K562 (cell line): ENCODE results near the gene EPHB1.

ENCODE experiments used
- SRSF9 ChIP-seq: fragments of 200-400 bp; formaldehyde crosslinking; IDR thresholded peaks from 2 replicates; pipeline ENCODE4 v1.6.1; 2017; ENCODE audit warnings: low read depth, low read length, borderline replicate concordance
- ZFP1 ChIP-seq: fragments of 450-650 bp; formaldehyde crosslinking; IDR thresholded peaks from 2 replicates; pipeline ENCODE4 v1.4.0; 2020; ENCODE audit warnings: mild to moderate bottlenecking, mixed read lengths
- TF ChIP-seq, protein P1 (sequence below), 3 experiments: fragments of 200-800 bp in 1 of 3; fragments of 250-450 bp in 1 of 3; fragments of 450-650 bp in 1 of 3; sonication (Bioruptor Pico) in 1 of 3; sonication (Bioruptor generic) in 1 of 3; formaldehyde crosslinking in 1 of 3; IDR thresholded peaks; 2 replicates each; pipeline versions ENCODE4 v1.6.1 to v1.8.0; 2016 to 2022; ENCODE audit warnings: mild to moderate bottlenecking in 2 of 3, missing genetic modification characterization in 2 of 3, missing compliant biosample characterization in 1 of 3, moderate library complexity in 1 of 3
- TF ChIP-seq, protein P2 (sequence below), 3 experiments: IDR thresholded peaks in 2 of 3; conservative IDR thresholded peaks in 1 of 3; 2 replicates each; pipeline ENCODE4 v1.5.1; 2011 to 2012; ENCODE audit warnings: low read length in 3 of 3, mild to moderate bottlenecking in 3 of 3, control low read depth in 2 of 3, improper control_type of control experiment in 1 of 3, inconsistent platforms in 1 of 3, low read depth in 1 of 3, mixed read lengths in 1 of 3, moderate library complexity in 1 of 3; ENCODE audit not compliant: insufficient read depth in 2 of 3

DNA sequence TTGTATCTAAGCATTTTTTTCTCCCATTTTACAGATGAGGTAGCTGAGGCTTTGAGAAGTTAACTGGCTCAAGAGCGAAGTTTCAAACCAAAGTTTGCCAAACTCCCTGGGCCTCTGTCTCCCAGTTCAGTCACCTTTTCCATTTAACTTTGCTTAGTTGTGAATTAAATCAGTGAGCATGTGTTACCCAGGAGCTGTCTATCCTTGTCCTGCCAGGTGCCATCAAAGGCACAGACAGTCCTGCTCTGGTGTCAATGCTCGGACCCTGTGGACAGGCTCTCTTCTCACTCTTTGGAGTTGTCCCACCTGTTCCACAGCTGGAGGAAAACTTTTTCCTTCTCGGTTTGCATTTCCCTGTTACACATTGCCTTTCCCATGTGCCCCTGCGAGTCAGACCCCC lies 8.6 kb downstream of the EPHB1 start:
- TF ChIP-seq, protein P1, sequence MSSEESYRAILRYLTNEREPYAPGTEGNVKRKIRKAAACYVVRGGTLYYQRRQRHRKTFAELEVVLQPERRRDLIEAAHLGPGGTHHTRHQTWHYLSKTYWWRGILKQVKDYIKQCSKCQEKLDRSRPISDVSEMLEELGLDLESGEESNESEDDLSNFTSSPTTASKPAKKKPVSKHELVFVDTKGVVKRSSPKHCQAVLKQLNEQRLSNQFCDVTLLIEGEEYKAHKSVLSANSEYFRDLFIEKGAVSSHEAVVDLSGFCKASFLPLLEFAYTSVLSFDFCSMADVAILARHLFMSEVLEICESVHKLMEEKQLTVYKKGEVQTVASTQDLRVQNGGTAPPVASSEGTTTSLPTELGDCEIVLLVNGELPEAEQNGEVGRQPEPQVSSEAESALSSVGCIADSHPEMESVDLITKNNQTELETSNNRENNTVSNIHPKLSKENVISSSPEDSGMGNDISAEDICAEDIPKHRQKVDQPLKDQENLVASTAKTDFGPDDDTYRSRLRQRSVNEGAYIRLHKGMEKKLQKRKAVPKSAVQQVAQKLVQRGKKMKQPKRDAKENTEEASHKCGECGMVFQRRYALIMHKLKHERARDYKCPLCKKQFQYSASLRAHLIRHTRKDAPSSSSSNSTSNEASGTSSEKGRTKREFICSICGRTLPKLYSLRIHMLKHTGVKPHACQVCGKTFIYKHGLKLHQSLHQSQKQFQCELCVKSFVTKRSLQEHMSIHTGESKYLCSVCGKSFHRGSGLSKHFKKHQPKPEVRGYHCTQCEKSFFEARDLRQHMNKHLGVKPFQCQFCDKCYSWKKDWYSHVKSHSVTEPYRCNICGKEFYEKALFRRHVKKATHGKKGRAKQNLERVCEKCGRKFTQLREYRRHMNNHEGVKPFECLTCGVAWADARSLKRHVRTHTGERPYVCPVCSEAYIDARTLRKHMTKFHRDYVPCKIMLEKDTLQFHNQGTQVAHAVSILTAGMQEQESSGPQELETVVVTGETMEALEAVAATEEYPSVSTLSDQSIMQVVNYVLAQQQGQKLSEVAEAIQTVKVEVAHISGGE (CRISPR knock-in tag; IDR thresholded peaks at IDR 0.05) = no peak
- TF ChIP-seq, protein P2, sequence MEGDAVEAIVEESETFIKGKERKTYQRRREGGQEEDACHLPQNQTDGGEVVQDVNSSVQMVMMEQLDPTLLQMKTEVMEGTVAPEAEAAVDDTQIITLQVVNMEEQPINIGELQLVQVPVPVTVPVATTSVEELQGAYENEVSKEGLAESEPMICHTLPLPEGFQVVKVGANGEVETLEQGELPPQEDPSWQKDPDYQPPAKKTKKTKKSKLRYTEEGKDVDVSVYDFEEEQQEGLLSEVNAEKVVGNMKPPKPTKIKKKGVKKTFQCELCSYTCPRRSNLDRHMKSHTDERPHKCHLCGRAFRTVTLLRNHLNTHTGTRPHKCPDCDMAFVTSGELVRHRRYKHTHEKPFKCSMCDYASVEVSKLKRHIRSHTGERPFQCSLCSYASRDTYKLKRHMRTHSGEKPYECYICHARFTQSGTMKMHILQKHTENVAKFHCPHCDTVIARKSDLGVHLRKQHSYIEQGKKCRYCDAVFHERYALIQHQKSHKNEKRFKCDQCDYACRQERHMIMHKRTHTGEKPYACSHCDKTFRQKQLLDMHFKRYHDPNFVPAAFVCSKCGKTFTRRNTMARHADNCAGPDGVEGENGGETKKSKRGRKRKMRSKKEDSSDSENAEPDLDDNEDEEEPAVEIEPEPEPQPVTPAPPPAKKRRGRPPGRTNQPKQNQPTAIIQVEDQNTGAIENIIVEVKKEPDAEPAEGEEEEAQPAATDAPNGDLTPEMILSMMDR (IDR thresholded peaks at IDR 0.05 in 2 of 3, conservative IDR thresholded peaks at IDR 0.05 in 1 of 3; ENCODE audit: insufficient read depth in 2 of 3, low read depth in 1 of 3, low read length in 3 of 3) = no peak
- TF ChIP-seq SRSF9 (no peak), ZFP1 (CRISPR knock-in tag) (no peak)
